Measurements from ENCODE around the gene GRID2.

GRCh38 chr4:93568758-93569157, 1265.0 kb downstream of the GRID2 start:
- TF ChIP-seq POLR2A (IDR thresholded peaks at IDR 0.05) (no peak), CTCF (IDR thresholded peaks at IDR 0.05) (no peak), POLR2AphosphoS5 (IDR thresholded peaks at IDR 0.05; ENCODE audit: insufficient read depth in 1 of 2, low read depth in 1 of 2) (no peak)
